HS-5 (cell line): ENCODE measurements around the gene FGGY.
A peak's percentile ranks its signal among the peaks of the same experiment; 100 is the strongest.

Experiments used
- DNase-seq: peaks from one replicate; pipeline ENCODE4 v3.0.0-alpha.2; 2012; ENCODE audit warnings: low read depth

Gene FGGY

GRCh38 chr1:59684698-59685097, 387.8 kb downstream of the FGGY start:
- DNase-seq: no peak

DNA sequence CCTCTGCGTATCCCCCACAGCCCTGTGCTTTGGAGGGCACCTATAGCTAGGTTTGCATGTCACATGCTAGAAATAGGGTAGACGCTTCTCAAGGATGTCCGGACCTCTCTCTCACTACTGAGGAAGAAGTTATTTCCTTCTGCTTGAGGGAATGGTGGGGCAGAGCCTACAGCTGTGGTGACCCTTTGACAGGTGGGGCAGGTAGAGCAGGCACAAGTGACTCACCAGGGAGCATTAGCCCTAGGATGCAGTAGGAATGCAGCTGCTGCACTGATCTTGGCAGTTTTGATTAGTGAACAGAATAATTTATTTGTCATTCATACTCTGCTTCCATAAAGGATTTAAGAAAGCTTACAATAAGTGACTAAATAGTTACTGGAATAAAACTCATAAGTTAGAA, 388.2 kb downstream of the FGGY start:
- DNase-seq: no peak

DNA sequence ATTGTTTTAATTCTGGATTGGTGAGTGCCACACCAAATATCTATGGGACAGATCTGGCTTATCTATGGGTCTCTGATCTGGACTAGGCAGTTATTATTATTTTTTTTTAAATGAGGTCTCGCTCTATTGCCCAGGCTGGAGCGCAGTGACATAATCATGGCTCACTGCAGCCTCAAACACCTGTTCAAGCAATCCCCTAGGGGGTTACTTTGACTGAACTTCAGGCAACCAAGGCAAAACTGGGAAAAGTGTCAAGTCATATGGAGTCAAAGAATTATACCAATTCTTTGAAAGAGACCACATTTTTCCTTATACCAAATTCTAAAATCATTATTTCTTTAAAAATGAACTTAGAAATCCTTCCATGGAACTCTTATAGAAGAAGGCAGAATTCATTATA, 388.8 kb downstream of the FGGY start:
- DNase-seq: no peak

DNA sequence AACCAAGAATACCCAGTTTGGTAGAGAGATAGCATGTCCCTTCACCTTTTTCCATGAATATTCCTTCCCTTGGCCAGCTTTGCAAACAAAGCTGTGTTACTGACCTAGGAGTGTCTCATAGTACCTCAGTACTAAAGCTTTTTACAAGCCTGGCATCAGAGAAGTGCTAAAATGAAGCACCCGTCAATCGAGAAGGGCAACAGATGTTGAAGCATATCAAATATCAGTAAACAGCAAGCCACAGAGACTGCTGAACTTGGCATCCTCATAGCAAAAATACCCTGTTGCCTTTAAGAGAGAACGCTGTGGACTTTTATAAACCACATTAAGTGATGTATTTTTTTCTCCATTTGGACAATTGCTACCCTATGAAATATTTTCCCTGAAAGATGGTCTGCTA, 389.3 kb downstream of the FGGY start:
- no peak for DNase-seq

- no peak for DNase-seq
Measured at GRCh38 chr1:59686574-59686973, 389.7 kb downstream of the FGGY start.

DNA sequence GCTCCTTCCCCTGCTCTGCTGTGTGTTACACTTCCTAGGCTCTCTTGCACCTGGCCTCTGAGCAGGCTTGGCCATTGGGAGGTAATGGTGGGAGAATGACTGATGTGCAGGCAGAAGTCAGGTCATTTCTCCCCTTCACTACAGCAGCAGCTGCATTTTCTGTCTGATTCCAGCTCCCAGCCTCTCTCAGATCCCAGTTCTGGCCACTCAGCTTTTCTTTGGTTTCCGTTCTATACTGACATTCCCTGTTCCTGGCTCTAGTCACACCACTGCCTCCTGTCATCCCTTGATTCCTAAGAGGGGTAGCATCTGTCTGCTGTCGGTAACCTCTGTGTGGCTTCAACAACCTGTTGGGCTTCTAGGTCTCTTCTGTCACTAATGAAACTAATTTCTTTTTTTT, 390.2 kb downstream of the FGGY start:
- DNase-seq: no peak

DNA sequence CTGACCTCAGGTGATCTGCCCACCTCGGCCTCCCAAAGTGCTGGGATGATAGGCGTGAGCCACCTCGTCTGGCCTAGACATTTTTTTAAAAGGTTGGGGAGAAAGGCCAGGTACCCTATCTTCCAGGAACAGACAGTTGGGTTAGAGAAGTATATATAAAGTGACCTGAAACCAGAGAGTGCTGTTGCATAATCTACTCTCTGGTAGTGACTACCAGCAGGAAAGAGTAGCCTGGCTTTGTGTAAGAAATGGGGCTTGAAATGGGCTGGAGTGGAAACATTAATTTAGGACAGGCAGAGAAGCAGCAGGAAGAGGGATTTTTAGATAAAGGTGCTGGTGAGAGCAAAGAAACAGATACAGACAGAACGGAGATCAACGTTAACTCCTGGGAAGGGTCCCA, 392.1 kb downstream of the FGGY start:
- no peak for DNase-seq

- DNase-seq: no peak
Measured at GRCh38 chr1:59689730-59690129, 392.8 kb downstream of the FGGY start.

GRCh38 chr1:59690171-59690930, 393.5 kb downstream of the FGGY start:
- DNase-seq: no peak

DNA sequence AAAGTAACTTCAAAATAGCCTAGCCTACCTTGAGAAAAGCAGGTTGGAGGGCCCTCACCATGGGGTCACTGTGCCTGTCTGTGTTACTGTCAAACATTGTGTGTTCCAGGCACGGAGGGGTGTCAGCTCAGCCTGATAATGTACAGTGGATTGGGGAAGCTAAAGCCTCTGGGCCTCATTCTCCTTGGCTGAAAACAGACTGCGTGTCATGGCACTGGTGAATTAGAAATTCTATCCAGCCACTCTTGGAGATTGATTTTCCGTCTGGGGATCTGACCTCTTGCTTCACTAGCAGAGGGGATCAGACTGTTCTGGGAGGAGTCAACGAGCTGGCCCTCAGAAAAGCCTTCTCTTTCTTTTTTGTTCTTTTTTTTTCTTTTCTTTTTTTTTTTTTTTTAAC, 394.4 kb downstream of the FGGY start:
- DNase-seq: no peak

GRCh38 chr1:59692591-59692990, 395.7 kb downstream of the FGGY start:
- peak; percentile 91 for DNase-seq

DNA sequence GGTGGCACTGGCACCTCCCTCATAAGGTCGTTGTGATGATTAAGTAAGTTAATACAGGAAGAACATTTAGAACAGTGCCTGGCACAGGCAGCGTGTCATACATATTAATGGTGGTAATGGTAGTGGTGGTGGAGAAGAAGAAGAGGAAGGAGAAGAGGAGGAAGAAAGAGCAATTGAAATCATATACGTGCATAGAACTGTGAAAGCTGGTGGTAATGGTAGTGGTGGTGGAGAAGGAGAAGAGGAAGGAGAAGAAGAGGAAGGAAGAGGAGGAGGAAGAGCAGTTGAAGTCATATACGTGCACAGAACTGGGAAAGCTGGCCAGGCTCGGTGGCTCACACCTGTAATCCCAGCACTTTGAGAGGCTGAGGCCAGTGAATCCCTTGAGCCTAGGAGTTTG, 396.5 kb downstream of the FGGY start:
- DNase-seq: no peak

DNA sequence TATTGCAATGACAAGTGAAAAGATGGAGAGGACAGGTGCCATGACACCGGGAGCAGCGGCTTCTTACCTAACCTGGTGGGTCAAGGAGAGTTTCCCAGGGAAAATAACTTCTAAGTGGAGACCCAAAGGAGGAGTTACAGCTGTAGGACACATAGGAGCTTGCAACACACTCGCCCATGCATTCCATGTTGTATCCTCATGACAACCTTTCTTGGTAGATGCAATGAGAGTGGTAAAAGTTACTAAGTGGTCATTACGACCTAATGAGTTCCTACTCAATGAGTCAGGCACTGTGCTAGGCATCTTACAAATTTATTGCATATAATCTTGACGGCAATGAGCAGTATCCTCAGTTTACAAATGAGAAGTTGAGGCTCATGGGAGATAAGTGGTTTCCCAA, 398.4 kb downstream of the FGGY start:
- DNase-seq: no peak

GRCh38 chr1:59696421-59697115, 399.7 kb downstream of the FGGY start:
- no peak for DNase-seq

- DNase-seq: no peak
Measured at GRCh38 chr1:59697150-59697800, 400.4 kb downstream of the FGGY start.

DNA sequence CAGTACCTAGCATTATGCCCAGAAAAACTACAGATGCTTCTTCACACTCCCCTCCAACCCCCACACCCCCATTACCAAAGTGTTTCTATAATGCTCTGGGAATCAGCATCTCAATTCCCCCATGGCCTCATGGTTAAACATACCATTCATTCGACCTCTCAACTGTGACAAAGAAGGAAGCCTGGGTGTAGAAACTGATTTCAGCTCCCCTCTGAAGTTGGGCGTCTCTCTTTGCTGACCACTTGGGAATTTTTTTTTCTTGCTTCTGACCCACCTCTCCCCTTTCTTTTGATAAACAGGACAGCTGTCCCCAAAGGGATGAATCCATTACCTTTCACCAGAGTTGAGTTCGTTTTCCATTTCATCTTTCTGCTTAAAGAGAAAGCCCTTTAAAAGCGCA, 401.5 kb downstream of the FGGY start:
- DNase-seq: no peak

DNA sequence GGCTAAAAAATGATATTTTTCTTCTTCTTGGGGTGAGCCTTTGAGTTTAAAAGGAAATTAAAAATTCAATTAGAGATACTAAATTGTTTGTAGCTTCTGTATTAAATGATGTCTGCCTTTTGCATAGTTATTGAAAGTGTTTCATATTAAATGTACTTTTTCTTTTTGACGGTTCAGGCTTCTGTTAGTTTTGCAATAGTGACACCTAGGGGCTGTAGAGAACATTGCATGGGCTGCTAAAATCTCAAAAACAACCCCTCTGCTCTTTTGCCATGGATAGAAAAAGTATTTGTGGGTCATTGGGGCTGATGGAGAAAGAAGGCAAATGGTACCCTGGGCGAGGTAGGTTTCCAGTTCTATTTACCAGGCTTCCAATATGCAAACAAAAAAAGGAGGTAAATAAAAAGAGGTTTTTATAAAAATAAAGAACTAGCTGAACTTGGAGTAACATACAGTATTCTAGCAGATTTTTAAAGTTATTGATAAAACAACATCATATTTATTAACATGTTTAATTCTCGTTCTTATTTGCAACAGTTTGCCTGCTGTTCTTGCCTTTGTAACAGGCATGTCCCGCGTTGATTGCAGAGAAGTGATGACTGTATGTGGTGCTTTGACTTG, 402.4 kb downstream of the FGGY start:
- DNase-seq: no peak

DNA sequence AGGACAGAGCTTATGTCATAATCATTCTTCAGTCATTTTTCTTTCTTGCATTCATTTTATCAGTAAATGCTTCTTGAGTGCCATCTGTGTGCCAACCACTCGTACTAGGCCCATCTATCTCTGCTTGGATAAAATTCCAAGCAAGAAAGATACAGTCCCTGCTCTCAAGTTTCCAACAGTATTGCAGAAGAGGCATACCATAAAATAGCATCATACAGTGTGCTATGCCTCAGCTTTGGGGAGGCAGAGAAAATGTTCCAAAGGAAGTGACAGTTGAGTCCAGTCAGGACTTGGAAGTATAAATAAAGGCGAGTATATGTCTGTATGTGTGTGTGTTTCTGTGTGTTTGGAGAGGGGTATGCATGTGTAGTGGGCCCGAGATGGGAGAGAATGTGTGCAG, 404.5 kb downstream of the FGGY start:
- DNase-seq: no peak

- DNase-seq: no peak
Measured at GRCh38 chr1:59703226-59703917, 406.5 kb downstream of the FGGY start.

DNA sequence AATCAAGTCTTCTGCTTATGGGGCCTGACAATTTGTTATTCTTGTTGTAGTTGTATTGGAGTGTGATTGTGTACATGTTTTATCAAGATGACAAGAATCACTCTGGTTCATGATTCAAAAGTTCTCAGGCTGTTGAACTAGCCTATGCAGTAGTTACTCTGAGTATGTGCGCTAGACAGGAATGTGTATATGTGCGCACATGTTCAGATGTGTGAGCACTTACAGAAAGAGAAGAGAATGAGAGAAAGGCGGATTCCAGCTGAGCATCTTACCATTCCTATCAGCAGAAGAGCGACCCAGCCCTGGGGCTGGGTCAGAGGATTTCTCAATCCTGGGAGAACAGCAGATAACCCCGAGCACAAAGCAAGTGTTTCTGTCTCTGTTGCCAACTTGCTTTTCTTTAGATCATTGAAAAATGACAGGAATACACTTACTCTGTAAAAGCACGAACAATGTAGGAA, 407.1 kb downstream of the FGGY start:
- no peak for DNase-seq

DNA sequence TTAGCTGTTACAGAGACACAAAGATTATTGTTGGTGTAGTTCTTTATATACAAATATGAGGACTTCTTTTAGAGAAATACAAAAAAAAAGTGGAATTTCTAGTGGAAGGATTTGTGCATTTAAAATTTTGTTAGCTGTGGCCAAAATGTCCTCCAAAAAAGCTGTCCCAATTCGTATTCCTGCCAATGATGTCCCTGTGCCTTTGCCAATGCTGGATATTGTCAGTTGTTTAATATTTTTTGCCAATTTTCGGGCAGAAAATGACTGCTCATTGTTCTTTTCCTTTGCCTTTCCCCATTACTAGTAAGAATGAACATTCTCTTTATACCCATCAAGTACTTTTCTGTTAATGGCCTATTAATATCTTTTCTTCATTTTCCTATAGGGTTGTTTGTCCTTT, 407.8 kb downstream of the FGGY start:
- no peak for DNase-seq
